BLaER1 (cell line): ENCODE data around the gene PNPLA7.

ENCODE experiments used
- H3K27ac ChIP-seq: shearing (Covaris generic); formaldehyde crosslinking; 2 replicates; pipeline ENCODE4 v1.8.1; 2022
- H3K27me3 ChIP-seq: shearing (Covaris generic); formaldehyde crosslinking; 2 replicates; pipeline ENCODE4 v1.8.1; 2022
- H3K36me3 ChIP-seq: shearing (Covaris generic); formaldehyde crosslinking; 2 replicates; pipeline ENCODE4 v1.8.1; 2022
- H3K4me1 ChIP-seq: shearing (Covaris generic); formaldehyde crosslinking; 2 replicates; pipeline ENCODE4 v1.8.1; 2022
- H3K4me2 ChIP-seq: shearing (Covaris generic); formaldehyde crosslinking; 2 replicates; pipeline ENCODE4 v1.8.1; 2022
- H3K4me3 ChIP-seq: shearing (Covaris generic); formaldehyde crosslinking; 2 replicates; pipeline ENCODE4 v1.8.1; 2022
- H3K9ac ChIP-seq: shearing (Covaris generic); formaldehyde crosslinking; 2 replicates; pipeline ENCODE4 v1.8.1; 2022
- H3K9me3 ChIP-seq: shearing (Covaris generic); formaldehyde crosslinking; 2 replicates; pipeline ENCODE4 v1.8.1; 2022
- H4K20me1 ChIP-seq: shearing (Covaris generic); formaldehyde crosslinking; 2 replicates; pipeline ENCODE4 v1.8.1; 2022
- Cebpa-rat ChIP-seq: shearing (Covaris generic); IDR thresholded peaks from 2 replicates; pipeline ENCODE4 v1.8.1; 2022

The PNPLA7 gene

DNA sequence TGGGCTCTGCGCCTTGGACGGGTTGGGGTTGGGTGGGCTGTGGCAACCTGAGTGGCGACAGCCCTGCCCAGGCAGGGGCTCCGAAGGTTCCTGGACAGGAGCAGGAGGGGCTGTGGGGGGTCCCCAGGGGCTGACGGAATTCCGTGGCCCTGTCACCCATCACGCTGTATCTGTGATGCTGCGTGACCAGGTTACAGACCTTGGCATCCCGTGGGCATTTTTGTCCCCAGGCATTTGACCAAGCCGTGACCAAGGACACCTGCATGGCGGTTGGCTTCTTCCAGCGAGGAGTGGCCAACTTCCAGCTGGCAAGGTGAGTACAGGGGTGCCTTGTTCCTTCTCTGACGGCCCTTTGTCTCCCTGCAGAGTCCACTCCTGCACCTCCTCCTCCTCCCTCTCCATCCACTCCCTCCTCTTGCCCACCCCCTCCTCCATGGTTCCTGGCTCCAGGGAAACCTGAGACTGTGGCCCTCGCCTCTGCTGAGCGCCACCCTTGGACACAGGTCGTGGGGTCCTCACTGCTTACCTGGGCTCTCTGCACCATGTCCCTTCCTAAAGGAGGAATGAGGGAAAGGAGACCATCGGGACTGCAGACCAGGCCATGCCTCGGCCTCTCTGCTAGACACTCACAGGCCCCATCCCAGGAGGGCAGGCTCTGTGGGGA lies 124.1 kb downstream of the PNPLA7 start:
- H3K4me1 ChIP-seq, result peaks cover 86% of the 10 kb centered on the region
- H3K4me3 ChIP-seq, result no peak overlapping the region
- no peak for TF ChIP-seq Cebpa-rat
- no peak overlapping the region for H3K27ac ChIP-seq
- H4K20me1 ChIP-seq, result 0 out of 2 replicates have a peak, but pooled peaks cover 6% of the 10 kb centered on the region
- no peak overlapping the region for H3K9ac ChIP-seq
- H3K9me3 ChIP-seq, result no peaks in the 10 kb centered on the region
- H3K36me3 ChIP-seq, result no peaks in the 10 kb centered on the region
- H3K4me2 ChIP-seq, result peak overlapping the region; percentile 55
- H3K27me3 ChIP-seq, result peaks cover 32% of the 10 kb centered on the region

DNA sequence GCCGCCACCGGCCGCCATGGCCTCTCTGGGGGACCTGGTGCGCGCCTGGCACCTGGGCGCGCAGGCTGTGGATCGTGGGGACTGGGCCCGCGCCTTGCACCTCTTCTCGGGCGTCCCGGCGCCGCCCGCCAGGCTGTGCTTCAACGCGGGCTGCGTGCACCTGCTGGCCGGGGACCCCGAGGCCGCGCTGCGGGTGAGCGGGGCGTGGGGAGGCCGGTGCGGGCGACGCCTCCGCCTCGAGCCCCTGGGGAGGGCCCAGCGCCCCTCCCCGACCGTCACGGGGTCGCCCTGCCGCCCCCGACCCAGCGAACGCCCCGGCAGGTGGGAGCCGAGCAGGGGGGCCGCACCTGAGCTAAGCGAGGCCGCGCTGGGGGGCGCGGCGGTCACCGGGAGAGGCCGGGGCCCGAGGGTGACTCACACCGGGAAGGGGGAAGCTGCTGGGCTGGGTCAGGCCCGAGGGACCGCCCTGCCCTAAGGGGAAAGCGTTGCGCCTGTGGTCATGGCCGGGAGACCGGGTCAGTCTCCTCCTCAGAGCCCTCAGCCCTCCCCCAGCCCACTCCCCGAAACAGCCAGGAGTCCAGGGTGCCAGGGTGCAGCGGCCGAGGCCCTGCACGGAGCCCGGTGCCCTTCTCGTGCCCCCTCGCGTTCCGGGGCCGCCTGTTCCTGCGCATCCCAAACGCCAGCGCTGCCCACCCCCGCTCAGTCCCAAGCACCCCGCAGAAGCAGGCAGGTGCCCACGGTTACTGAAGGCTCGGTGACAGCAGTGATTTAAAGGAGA lies 126.5 kb downstream of the PNPLA7 start:
- Histone ChIP-seq H3K9me3 (no peaks in the 10 kb centered on the region), H4K20me1 (no peaks in the 10 kb centered on the region), H3K27ac (peak overlapping the region; percentile 72), H3K9ac (peak overlapping the region; percentile 64), H3K4me1 (peaks cover 79% of the 10 kb centered on the region), H3K4me3 (peak overlapping the region; percentile 93), H3K4me2 (peak overlapping the region; percentile 91), H3K36me3 (no peaks in the 10 kb centered on the region), H3K27me3 (peaks cover 32% of the 10 kb centered on the region)
- no peak for TF ChIP-seq Cebpa-rat

DNA sequence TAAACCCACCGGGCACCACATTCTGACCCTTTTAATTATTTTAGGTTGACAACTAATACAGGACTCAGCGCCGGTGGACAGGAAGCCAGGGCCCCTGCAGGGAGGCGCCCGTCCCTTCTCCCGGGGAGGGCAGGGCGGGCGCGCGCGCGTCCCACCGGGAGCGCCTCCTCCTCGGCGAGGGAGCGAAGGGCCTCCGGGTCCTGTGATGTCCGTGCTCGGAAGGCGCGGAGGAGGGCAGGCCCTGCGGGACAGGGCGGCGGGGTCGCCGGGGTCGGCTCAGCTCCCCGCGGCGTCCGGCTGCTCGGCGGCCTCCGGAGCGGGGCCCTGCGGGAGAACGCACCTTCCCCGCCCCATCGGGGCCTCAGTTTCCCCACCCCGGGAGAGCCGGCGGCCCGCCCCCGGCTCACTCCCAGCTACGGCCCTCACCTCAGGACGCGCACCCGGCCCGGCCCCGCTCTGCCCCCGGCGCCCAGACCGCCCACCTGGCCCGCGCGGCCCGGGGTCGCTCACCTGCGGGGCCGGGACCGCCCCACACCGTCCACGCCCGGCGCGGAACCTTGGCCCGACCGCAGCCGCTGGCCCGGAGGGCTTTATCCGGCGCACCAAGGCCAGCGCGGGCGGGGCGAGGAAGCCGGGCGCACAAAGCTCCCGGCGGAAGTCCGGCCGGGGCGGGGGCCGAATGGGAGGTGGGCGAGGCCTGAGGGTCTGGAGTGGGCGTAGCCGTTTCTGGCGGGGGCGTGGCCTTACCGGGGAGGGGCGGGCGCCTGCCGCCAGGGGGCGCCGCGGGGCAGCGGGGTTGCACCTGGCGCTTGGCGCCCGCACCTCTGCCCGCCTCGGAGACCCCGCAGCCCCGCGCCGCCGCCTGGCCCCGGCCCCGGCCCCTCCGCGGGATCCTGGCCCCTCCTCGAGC lies 127.3 kb downstream of the PNPLA7 start, which contains the start of the genes EXD3 and NOXA1:
Gene EXD3 (minus strand): TSS at position 559 of the 910 bp plus-strand sequence. CDS start 27,805 bp downstream, outside the sequence.
Gene NOXA1 (plus strand): TSS at position 790 of the 910 bp plus-strand sequence. CDS start 137 bp downstream, outside the sequence.
- Histone ChIP-seq H3K9ac (peak within 1 kb of the TSS; percentile 92), H3K27me3 (peaks cover 36% of the 10 kb centered on the region), H3K27ac (peak within 1 kb of the TSS; percentile 83), H3K4me3 (peak within 1 kb of the TSS; percentile 93), H3K4me1 (peaks cover 79% of the 10 kb centered on the region), H3K4me2 (peak within 1 kb of the TSS; percentile 98), H3K9me3 (no peaks in the 10 kb centered on the region), H3K36me3 (no peaks in the 10 kb centered on the region), H4K20me1 (no peaks in the 10 kb centered on the region)
- TF ChIP-seq Cebpa-rat, result no peak

DNA sequence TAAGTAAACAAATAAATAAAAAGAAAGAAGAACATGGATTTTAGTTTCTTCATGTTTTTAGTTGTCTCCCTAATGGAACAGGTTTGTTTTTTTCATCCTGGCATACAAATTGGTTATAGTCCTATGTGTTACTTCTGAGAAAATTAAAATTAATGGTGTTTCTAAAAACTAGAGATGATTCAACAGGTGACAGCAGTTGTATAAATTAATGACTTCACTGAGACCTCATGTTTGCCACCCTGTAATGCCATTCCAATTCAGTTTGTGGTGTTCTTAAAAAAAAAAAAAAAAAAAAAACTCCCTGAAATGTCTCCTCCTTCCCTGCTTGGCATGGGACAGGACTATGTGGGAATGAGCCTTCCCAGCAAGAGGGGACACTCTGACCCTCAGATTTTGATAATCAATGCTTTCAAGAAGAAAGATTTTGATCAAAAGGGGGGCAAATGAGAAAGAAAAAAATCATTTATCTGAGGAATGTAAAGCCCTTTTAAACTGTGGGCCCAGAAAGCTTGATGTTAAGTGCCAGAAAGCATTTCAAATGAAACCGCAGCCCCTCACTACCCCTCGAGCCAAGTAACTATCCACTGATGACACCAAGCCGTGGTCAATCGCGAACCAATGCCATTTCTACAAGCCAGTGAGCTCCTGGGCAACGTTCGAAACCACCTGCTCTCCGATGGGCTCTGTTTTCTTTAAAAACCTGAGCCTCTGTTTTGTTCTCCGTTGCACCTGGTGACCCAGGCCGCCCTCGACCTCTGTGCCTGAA lies 128.2 kb downstream of the PNPLA7 start:
- Histone ChIP-seq H3K27ac (peak overlapping the region; percentile 83), H3K36me3 (peaks cover 6% of the 10 kb centered on the region; the same call in 1 of the 2 replicates), H3K4me3 (peak overlapping the region; percentile 93), H3K9ac (peak overlapping the region; percentile 92), H3K27me3 (peaks cover 44% of the 10 kb centered on the region), H4K20me1 (peaks cover 6% of the 10 kb centered on the region; the same call in 1 of the 2 replicates), H3K4me1 (peaks cover 79% of the 10 kb centered on the region), H3K9me3 (no peaks in the 10 kb centered on the region), H3K4me2 (peak overlapping the region; percentile 98)
- TF ChIP-seq Cebpa-rat, result no peak

DNA sequence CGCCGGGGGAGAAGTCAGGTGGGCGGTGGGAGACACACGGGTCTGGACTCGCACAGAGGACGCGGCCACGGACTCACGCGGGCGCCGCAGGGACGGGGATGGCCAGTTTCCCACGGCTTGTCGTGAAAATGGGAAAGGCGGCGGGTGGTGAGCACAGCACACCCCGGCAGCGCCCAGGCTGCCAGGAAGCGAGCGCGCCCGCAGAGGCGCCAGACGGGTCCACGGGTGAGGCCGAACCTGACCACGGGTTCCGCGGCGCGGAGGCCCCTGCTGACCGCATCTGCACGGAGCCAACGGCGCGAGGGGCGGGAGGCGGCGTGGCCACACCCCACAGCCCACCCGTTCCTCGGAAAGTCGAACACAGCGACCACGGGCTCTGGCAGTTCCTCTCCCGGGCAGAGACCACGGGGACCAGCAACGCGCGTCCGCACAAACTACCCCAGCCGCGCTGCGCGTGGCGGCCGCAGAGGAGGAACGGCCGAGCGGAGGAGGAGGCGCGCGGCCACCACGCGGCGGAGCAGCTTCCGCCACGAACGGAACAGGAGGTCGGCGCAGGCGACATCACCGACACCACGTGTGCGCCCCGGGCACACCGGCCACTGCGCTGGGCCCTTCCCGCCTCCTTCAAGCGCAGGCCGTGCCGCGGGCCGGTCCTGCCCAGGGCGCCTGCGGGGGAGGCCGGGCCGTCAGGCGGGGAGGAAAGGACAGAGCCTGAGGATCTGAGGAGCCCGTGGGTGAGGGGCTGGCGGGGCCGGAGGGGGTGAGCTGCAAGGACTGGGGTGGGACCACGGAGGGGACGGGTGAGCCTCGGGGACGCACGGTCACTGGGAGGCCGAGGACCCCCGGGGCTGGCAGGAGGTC lies 132.8 kb downstream of the PNPLA7 start:
- H3K27me3 ChIP-seq, result peaks cover 27% of the 10 kb centered on the region
- H3K4me2 ChIP-seq, result peak overlapping the region; percentile 98
- peak overlapping the region; percentile 76 for H3K9ac ChIP-seq
- peak overlapping the region; percentile 82 for H3K27ac ChIP-seq
- TF ChIP-seq Cebpa-rat, result no peak
- H3K4me1 ChIP-seq, result peaks cover 91% of the 10 kb centered on the region
- no peaks in the 10 kb centered on the region for H3K9me3 ChIP-seq
- H3K4me3 ChIP-seq, result peak overlapping the region; percentile 69
- peaks cover 35% of the 10 kb centered on the region for H4K20me1 ChIP-seq
- peaks cover 11% of the 10 kb centered on the region; the same call in 1 of the 2 replicates for H3K36me3 ChIP-seq

DNA sequence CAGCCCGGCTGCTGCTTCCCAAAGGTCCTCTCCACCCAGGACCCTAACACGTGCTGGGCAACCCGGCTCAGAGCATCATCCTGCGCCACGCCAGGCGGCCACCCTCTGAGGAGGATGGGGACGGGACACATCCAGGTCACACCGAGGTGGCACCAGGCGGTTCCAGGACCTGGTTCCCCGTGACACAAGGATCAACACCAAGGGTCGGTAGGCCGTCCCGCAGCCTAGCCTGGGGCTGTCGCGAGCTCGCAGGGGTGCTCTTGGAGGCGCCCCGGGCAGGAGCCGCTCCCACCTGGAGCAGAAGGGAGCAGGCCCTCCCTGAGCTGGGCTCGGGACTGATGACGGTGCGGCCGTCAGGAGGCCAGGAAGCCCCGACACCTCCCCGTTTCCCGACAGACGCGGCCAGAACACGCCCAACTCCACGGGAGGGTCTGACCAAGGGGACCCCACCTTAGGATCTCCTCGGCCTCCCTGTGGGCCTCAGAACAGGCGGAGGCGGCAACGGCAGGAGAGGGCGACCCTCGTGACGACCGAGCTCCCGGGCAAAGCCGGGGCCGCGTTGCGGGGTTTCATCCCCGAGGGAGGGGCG lies 133.5 kb downstream of the PNPLA7 start:
- TF ChIP-seq Cebpa-rat, result no peak
- H3K36me3 ChIP-seq, result peaks cover 11% of the 10 kb centered on the region; the same call in 1 of the 2 replicates
- H3K4me2 ChIP-seq, result peak overlapping the region; percentile 98
- peak overlapping the region; percentile 69 for H3K4me3 ChIP-seq
- peaks cover 27% of the 10 kb centered on the region for H3K27me3 ChIP-seq
- H3K9me3 ChIP-seq, result no peaks in the 10 kb centered on the region
- H3K4me1 ChIP-seq, result peaks cover 91% of the 10 kb centered on the region
- H3K9ac ChIP-seq, result peak overlapping the region; percentile 76
- H4K20me1 ChIP-seq, result peaks cover 42% of the 10 kb centered on the region
- H3K27ac ChIP-seq, result peak overlapping the region; percentile 82

DNA sequence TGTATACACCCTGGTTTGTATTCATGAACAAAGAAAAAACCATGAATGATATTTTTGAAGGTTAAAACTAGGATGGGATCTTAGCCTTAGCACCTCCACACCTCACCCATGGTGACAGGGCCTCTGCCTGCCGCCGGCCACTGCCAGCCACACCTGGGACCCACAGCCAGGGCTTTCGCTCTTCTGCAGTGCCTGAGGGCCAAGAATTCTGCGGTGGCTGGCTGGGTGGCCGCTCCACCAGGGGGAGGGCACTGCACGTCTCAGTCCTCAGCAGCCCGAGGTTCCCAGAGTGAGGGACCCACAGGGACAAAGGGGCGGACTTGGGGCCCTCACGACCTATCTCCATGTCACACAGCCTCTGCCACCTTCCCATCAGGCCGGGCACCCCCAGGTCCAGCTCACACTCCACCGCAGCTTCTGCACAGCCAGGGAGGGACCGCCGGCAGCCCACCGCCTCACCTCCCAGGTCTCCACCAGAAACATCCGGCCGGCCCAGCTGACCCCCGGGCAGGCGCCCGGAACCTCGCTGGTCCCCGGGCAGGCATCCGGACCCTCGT lies 134.1 kb downstream of the PNPLA7 start:
- Histone ChIP-seq H3K27me3 (peaks cover 27% of the 10 kb centered on the region), H3K9ac (peak overlapping the region; percentile 76), H3K4me1 (peaks cover 91% of the 10 kb centered on the region), H3K9me3 (no peaks in the 10 kb centered on the region), H3K36me3 (peaks cover 11% of the 10 kb centered on the region; the same call in 1 of the 2 replicates), H3K4me3 (0 out of 2 replicates have a peak overlapping the region, but pooled peaks have one; percentile 69), H4K20me1 (peaks cover 46% of the 10 kb centered on the region), H3K27ac (peak overlapping the region; percentile 82; the same call in 1 of the 2 replicates), H3K4me2 (peak overlapping the region; percentile 98)
- TF ChIP-seq Cebpa-rat, result no peak
